ENCODE results near the gene ZBTB40. TPM values are rescaled to one million over a fixed set of nuclear protein-coding genes. Genes with fewer than 3 reads are reported as not detected.

ZBTB40 gene
- total RNA-seq, 4 donors from 2014 or later = 13.2 to 19.9 (median 17.8) TPM

GRCh38 chr1:22533244-22533895, 81.7 kb downstream of the ZBTB40 start:
- TF ChIP-seq CTCF (IDR thresholded peaks at IDR 0.05) = no peak
- DNase-seq (ENCODE audit: low spot score) (no peak), ATAC-seq (ENCODE audit: low FRiP score) (no peak)

GRCh38 chr1:22534951-22535350, 83.3 kb downstream of the ZBTB40 start:
- no peak for ATAC-seq (ENCODE audit: low FRiP score)
- TF ChIP-seq CTCF (IDR thresholded peaks at IDR 0.05) = no peak
- no peak for DNase-seq (ENCODE audit: low spot score)

GRCh38 chr1:22535399-22535798, 83.7 kb downstream of the ZBTB40 start:
- ATAC-seq (ENCODE audit: low FRiP score) = no peak
- TF ChIP-seq CTCF (IDR thresholded peaks at IDR 0.05) = no peak
- no peak for DNase-seq (ENCODE audit: low spot score)

GRCh38 chr1:22536506-22536905, 84.9 kb downstream of the ZBTB40 start:
- no peak for TF ChIP-seq CTCF (IDR thresholded peaks at IDR 0.05)
- no peak for DNase-seq (ENCODE audit: low spot score)
- no peak for ATAC-seq (ENCODE audit: low FRiP score)

- no peak for ATAC-seq (ENCODE audit: low FRiP score)
- no peak for TF ChIP-seq CTCF (IDR thresholded peaks at IDR 0.05)
- no peak for DNase-seq (ENCODE audit: low spot score)
These were observed 85.9 kb downstream of the ZBTB40 start for GRCh38 chr1:22537441-22538139.

GRCh38 chr1:22539510-22540118, 88.0 kb downstream of the ZBTB40 start:
- DNase-seq (ENCODE audit: low spot score) (no peak), ATAC-seq (ENCODE audit: low FRiP score) (no peak)
- TF ChIP-seq CTCF (IDR thresholded peaks at IDR 0.05) = no peak

All from omental fat pad (tissue), 4 donors.